GM06990 (cell line): ENCODE results near the gene AEN.

Experiments
- DNase-seq: peaks from one replicate; pipeline ENCODE4 v3.0.0-alpha.2; 2011; ENCODE audit not compliant: insufficient read length; ENCODE audit errors: extremely low read depth
- H3K27me3 ChIP-seq: replicated peaks from 2 replicates; pipeline ENCODE4 v1.6.0; 2011; ENCODE audit warnings: low read length; ENCODE audit not compliant: control insufficient read depth, insufficient read depth
- H3K36me3 ChIP-seq: 2 replicates; pipeline ENCODE4 v1.5.1; 2011; ENCODE audit warnings: low read length; ENCODE audit not compliant: control insufficient read depth, insufficient read depth
- H3K4me3 ChIP-seq: replicated peaks from 2 replicates; pipeline ENCODE4 v1.5.1; 2011; ENCODE audit warnings: low read depth, mild to moderate bottlenecking, control low read depth, low read length
- CTCF ChIP-seq: IDR thresholded peaks from 2 replicates; pipeline ENCODE4 v1.5.1; 2011; ENCODE audit warnings: low read length, control low read depth, mild to moderate bottlenecking, inconsistent platforms; ENCODE audit not compliant: insufficient read depth, poor library complexity, severe bottlenecking

AEN gene

DNA sequence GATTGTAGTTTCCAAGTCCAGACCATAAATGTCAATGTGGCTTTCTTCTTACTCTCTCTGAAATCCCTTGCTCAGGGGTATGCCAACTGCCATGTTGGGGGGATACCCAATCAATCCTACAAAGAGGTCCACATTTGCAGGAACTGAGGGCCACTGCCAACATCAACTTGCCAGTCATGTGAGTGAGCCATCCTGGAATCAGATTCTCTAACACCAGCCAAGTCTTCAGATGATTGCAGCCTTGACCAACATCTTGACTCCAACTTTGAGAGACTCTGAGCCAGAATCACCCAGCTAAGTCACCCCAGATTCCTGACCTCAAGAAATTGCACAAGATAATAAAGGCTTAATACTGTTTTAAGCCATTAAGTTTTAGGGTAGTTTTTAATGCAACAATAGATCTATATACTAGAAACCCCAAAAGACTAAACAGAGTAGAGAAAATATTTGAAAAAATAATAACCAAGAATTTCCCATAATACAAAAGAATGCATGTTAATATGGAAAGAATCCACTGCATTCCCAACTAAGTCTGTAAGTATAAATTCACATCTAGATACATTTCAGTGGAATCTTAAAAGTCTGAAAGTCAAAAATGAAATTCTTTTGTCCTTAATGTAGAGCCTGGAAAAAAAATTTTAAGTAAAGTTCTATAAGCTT is 40.0 kb downstream of the AEN start:
- Histone ChIP-seq H3K27me3 (no peaks in the 10 kb centered on the region), H3K4me3 (no peak overlapping the region), H3K36me3 (no peaks in the 10 kb centered on the region)
- TF ChIP-seq CTCF = no peak
- no peak for DNase-seq

GRCh38 chr15:88661761-88662556 is 40.8 kb downstream of the AEN start:
- no peaks in the 10 kb centered on the region for H3K27me3 ChIP-seq
- TF ChIP-seq CTCF = no peak
- H3K4me3 ChIP-seq = no peak overlapping the region
- no peaks in the 10 kb centered on the region for H3K36me3 ChIP-seq
- no peak for DNase-seq

- Histone ChIP-seq H3K4me3 (no peak overlapping the region), H3K36me3 (no peaks in the 10 kb centered on the region), H3K27me3 (no peaks in the 10 kb centered on the region)
- TF ChIP-seq CTCF = no peak
- no peak for DNase-seq
Measured at GRCh38 chr15:88663141-88663621, 42.0 kb downstream of the AEN start.

GRCh38 chr15:88664151-88664778 is 43.1 kb downstream of the AEN start:
- TF ChIP-seq CTCF = peak; percentile 45
- H3K4me3 ChIP-seq = no peak overlapping the region
- no peaks in the 10 kb centered on the region for H3K36me3 ChIP-seq
- DNase-seq = no peak
- H3K27me3 ChIP-seq = no peaks in the 10 kb centered on the region

GRCh38 chr15:88674661-88675060 is 53.5 kb downstream of the AEN start:
- DNase-seq = no peak
- no peaks in the 10 kb centered on the region for H3K27me3 ChIP-seq
- no peak overlapping the region for H3K4me3 ChIP-seq
- TF ChIP-seq CTCF = no peak
- H3K36me3 ChIP-seq = no peaks in the 10 kb centered on the region
